Activated CD4-positive, alpha-beta T cell treated with anti-CD3 and anti-CD28 coated beads for 1 hour (primary cell): ENCODE results near the gene HCN2.

Source experiments
- DNase-seq: peaks from one replicate; pipeline ENCODE4 v3.0.0-alpha.2; 2020

The HCN2 gene

DNA sequence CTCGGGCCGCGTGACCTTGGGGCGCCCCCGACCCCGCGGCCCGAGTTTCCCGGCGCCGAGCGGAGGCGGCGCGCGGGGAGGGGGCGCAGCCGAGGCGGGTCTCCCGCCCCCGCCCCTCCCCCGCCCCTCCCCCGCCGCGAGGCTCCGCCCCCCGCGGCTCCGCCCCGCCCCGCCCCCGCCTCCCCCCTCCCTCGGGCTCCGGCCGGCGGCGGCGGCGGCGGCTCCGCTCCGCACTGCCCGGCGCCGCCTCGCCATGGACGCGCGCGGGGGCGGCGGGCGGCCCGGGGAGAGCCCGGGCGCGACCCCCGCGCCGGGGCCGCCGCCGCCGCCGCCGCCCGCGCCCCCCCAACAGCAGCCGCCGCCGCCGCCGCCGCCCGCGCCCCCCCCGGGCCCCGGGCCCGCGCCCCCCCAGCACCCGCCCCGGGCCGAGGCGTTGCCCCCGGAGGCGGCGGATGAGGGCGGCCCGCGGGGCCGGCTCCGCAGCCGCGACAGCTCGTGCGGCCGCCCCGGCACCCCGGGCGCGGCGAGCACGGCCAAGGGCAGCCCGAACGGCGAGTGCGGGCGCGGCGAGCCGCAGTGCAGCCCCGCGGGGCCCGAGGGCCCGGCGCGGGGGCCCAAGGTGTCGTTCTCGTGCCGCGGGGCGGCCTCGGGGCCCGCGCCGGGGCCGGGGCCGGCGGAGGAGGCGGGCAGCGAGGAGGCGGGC, at the start of gene HCN2:
Gene HCN2 (plus strand): TSS at position 189 of the 703 bp plus-strand sequence. CDS start 65 bp downstream, at position 254.
- DNase-seq = no peak

DNA sequence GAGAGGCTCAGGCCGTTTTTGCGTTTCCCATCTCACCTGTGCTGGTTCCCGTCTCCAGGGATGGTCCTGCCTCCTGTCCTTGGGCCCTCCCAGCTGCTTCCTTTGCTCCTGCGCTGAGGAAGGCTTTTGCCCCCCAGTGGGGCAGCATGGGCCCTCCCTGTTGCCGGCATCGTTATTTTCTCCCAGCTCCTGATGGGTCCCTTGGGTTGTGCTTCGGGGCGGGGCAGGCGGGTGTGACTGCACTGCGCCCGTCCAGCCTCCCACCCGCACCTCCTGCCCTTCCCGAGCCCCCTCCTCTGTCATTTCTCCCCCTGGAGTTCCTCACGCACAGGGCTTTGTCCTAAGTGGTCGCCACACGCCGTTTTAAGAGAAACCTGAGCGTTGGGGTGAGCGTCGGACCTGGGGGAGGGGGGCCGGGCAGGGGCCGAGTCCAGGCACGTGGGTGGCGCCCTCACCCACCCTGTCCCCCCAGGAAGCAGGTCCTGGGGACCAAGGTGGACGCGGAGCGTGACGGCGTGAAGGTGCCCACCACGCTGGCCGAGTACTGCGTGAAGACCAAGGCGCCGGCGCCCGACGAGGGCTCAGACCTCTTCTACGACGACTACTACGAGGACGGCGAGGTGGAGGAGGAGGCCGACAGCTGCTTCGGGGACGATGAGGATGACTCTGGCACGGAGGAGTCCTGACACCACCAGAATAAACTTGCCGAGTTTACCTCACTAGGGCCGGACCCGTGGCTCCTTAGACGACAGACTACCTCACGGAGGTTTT, 48.6 kb upstream of the HCN2 start:
- no peak for DNase-seq

DNA sequence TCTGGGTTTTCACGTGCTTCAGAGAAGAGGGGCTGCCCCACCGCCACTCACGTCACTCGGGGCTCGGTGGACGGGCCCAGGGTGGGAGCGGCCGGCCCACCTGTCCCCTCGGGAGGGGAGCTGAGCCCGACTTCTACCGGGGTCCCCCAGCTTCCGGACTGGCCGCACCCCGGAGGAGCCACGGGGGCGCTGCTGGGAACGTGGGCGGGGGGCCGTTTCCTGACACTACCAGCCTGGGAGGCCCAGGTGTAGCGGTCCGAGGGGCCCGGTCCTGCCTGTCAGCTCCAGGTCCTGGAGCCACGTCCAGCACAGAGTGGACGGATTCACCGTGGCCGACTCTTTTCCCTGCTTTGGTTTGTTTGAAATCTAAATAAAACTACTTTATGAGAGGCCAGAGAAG, 48.0 kb upstream of the HCN2 start:
- no peak for DNase-seq

DNA sequence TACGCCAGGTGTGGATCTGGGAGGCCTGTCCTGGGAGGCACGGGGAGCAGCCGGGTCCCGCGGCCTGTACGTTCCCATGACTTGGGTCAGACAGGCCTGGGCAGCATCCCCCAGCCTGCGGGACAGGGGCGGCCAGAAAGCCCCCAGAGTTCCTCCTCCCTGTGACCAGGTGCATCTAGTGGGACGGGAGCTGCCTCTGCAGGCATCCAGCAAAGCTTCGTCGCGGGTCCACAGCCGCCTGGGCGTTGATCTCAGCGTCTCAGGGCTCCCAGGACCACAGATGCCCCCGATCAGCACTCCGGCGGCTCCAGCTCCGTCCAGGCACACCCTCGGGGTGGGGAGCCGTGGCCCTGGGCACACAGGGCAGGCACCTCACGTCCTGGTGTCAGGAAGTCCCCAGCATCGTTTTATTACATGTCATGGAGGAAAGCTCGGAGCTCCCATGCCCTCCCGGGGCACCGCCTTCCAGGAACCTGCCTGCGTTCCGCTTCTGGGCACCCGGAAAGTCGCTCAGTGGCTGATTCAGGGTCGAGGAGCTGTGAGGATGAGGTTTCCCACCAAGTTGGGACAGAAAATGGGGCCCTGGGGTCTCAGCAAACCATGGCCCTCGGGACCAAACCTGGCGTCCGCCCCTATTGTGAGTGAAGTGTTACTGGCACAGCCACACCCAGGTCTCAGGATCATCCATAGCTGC, 47.4 kb upstream of the HCN2 start:
- no peak for DNase-seq

DNA sequence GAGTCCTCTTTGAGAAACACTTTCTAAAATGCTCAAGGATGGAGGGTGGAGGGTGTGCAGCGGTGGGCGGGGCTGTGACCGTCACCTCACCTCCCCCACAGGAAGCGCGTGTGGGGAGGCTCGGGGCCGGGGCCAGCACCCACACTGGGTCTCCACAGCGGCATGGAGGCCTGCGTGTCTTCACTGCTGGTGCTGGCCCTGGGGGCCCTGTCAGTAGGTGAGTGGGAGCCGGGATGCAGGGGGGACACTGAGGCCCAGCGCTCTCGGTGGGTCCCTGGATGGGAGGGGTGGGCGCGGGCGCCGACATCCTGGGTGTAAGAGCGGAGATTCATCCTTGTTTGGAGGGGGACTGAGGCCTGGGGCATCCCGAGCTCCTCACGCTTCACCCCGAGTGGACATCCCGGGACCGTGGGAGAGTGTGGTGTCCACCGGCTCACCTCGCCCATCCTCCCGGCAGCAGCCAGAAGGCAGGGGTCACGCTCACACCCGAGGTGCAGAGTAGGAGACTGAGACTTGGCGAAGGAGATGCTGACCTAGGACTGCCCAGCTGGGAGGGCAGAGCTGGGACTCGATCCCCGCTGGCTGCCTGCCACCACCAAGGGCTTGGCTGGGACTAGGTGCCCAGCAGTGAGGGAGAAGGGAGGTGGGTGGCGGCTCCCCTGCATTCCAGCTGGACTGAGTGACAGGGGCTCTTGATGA, 45.6 kb upstream of the HCN2 start, which contains the start of gene GZMM:
Gene GZMM (plus strand): TSS at position 144 of the 699 bp plus-strand sequence. CDS start 19 bp downstream, at position 163.
- DNase-seq = peak; percentile 64

DNA sequence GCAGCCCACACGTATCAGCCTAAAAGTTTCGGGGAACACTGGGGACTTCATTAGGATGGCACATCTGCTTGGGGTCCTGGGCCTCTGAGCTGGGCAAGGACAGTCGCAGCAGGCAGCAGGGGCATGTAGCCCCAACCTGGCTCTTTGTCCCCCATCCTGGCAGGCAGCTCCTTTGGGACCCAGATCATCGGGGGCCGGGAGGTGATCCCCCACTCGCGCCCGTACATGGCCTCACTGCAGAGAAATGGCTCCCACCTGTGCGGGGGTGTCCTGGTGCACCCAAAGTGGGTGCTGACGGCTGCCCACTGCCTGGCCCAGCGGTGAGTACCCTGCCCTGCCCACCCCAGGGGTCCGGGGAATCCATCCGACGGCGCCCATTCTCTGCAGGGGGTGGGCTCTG, 42.6 kb upstream of the HCN2 start:
- no peak for DNase-seq

DNA sequence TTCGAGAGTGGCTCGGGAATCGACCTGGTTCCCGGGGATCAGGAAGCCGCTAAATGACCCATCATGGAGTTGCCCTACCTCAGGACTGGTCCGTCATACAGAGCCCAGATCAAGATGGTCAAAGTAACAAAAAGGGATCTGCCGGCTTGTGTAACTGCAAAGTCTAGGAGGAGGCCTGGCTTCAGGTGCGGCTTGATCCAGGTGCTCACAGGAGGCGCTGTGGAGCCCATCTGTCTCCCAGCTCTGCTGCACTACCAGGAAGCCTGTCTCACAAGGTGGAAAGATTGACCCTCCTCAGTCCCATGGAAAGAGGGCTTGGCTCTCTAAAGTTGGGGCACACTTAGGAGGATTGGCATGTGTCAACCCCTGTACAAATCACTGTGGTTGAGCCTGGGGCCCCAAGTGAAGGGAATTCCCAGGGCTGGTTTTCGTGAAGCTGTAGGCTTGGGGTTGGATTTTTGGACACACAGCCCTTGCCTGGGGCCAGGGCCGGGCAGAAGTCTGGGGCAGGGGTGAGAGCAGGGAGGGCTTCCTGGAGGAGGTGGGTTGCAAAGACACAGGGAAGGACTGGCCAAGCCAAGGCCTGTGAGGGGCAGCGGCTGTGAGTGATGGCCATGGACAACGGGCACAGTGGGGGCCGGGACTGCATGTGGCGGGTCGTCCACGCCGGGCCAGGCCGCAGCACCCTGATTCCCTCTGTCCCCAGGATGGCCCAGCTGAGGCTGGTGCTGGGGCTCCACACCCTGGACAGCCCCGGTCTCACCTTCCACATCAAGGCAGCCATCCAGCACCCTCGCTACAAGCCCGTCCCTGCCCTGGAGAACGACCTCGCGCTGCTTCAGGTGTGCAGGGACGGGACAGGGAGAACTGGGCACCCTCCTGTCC, 41.6 kb upstream of the HCN2 start:
- no peak for DNase-seq

DNA sequence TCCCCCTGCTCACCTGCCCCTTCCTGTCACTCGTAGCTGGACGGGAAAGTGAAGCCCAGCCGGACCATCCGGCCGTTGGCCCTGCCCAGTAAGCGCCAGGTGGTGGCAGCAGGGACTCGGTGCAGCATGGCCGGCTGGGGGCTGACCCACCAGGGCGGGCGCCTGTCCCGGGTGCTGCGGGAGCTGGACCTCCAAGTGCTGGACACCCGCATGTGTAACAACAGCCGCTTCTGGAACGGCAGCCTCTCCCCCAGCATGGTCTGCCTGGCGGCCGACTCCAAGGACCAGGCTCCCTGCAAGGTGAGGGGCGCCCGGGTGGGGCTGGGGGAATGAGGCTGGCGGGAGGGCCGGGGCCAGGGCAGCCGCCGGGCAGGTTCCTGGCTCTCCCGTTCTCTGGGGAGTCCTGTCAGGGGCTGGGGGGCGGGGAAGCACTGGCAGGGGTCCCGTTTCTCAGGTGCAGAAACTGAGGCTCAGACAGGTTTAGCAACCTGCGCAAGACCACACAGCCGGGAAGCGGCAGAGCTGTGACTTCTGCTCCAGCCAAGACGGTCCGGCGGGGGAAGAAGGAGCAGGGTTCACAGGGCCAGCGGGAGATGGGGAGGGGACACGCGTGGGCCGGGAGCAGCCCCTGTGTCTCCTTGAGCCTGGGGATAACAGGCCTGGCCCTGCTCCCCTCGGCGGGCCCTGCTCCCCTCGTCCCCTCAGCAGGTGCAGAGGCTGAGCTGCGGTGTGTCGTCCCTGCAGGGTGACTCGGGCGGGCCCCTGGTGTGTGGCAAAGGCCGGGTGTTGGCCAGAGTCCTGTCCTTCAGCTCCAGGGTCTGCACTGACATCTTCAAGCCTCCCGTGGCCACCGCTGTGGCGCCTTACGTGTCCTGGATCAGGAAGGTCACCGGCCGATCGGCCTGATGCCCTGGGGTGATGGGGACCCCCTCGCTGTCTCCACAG, 40.5 kb upstream of the HCN2 start:
- DNase-seq = no peak

DNA sequence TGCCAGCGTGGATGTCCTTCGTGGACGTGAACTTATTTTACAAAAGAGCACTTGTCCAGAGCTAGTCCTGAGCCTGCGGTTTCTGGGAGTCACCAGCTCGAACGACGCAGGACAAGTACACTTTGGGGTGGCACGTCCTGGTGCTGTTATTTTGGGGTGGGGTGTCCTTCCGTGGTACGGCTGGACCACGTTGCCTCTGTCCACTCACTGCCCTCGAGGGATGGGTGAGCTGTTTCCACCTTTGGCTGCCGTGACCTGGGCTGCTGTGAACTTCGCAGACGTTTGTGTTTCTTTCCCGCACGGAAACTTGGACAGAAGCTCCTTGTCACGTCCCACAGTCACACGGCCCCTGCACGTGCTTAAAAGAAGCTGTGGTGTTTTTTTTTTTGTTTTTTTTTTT, 34.9 kb upstream of the HCN2 start:
- no peak for DNase-seq

DNA sequence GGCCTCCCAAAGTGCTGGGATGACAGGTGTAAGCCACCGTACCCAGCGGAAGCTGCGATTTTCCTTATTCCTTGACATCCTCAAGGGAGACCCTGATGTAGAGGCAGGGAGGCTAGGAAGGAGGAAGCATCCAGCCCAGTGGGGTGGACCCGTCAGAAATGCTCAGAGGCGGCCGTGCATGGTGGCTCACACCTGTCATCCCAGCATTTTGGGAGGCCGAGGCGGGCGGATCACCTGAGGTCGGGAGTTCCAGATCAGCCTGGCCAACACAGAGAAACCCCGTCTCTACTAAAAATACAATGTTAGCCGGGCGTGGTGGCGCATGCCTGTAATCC, 34.2 kb upstream of the HCN2 start:
- DNase-seq = no peak

DNA sequence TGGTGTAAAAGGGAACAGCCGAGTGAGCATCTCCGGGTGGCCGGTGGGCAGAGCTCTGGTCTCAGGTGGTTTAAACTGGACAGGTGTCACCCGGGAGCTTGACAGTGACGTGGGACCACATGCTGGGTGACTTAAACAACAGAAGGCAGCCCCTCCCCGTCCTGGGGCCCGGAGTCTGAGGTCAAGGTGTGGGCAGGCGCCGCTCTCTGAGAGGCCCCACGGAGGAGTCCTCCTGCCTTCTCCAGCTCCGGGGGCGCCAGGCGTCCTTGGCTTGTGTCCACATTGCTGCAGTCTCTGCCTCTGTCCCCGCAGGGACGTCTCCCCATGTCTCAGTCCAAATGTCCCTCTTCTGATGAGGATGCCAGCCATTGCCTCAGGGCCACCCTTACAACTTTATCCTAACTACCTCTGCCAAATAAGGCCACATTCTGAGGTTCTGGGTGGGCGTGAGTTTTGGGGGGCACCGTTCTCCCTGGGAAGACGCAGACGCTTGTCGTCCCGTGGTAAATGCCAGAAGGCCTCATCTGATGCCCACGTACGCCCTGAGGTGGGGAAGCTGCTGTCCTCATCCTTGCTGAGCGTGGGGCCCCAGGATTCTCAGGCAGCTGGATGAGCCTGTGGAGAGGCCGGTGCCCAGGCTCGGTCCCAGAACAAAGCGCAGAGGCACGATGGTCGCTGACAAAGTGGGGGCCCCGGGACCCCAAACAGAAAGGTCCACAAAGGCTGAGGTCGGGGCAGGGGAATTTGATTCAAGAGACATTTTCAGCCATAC, 32.9 kb upstream of the HCN2 start:
- DNase-seq = no peak

DNA sequence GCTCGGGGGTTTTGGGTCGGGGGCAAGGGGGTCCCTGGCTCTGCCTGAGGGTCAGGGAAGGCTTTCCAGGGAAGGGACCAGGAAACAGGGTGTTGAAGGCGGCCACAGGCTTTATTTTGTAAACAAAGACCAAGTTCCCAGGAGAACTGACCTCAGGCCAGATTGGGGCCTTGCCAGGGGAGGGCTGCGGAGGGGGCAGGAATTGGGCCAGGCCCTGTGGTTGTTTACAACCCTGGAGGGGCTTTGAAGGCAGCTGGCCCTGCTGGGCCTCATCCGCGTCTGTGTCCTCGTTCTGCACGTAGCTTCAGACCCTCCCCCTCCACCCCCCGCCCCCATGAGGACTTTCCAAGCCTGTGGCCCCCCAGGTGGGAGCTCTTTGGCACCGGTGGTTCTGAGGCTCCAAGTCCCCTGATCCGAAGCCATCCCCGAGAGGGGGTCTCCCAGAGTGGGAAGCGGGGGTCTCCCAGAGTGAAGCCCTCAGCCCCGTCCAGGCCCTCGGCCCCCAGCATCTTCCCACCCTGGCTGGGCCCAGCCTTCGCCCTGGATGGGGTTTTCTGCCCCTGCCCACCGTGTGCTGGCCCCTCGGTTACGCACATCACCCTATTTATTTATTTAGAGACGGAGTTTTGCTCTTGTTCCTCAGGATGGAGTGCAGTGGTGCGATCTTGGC, 30.8 kb upstream of the HCN2 start:
- DNase-seq = no peak

DNA sequence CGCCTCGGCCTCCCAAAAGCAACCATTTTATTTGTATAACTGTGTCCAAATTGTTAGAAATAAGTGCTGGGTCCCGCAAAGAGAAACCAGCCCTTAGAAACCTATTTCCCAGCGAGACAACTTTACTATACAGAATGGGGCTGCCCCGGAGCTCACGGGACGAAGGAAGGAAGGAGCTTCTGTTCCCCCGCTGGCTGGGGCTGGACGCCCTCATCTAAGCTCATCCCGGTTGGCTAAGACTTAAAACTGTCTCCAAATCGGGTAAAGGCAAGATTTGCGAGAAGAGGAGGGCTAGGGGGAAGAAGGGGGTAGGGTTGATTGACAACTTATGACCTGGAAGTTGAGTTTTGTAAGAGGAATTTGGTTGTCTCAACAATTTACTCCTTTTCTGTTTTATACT, 29.6 kb upstream of the HCN2 start:
- no peak for DNase-seq

DNA sequence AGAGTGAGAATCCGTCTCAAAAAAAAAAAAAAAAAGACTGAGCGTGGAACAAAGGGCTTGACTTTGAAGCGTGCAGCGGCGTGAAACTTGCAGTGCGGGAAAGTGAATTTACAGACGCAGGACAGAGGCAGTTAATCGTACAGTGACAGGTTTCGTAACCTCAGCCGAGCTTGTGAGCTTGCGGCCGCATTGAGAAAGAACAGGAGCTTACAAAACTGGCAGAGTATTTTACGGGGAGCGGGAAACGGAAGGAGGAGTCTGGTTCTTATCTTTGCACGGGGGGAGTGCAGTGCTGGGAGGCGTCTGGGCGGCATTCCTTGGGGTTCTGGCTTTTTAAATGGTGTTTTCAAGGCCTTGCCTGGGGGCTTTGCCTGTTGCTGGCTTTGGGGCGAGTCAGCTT, 23.3 kb upstream of the HCN2 start:
- no peak for DNase-seq

DNA sequence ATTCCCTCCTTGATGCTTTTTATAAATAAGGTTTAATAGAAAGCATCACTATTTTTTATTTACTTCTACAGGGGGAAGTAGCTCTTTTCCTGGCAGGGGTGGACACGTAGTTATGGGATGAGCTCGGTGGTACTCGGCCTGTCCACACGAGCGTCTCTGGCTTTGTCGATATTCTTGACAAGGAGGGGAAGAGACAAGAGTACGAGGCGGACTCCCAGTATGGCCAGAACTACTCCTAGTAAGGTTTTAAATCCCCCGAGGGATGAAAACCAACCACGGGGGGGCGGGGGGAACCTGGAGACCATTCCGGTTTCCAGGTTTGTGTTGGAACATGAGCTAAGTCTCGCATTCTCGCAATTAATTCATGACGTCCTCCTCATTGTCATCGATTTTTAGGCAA, 22.8 kb upstream of the HCN2 start:
- no peak for DNase-seq

DNA sequence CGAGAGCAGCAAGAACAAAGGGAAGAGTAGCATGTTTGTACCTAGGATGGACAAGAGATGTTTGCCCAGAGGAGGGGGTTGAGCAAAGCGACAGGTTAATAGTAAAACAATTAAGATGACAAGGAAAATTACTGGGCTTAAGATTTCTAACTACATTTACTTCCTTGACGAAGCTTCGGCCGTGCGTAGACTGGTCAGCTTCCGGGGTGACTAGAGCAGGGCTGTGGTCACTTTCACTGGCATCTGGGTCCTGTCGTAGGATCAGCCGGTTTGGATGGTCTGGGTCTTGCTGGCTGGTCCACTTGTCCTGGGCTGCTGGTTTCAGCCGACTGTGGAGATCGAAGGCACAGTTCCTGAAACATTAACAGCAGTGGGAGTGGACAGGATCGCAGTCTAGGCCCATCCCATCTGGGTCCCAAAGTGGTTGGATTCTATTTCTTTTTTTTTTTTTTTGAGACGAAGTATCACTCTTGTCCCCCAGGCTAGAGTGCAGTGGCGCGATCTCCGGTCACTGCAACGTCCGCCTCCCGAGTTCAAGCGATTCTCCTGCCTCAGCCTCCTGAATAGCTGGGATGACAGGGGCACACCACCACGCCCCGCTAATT, 22.3 kb upstream of the HCN2 start:
- DNase-seq = no peak

DNA sequence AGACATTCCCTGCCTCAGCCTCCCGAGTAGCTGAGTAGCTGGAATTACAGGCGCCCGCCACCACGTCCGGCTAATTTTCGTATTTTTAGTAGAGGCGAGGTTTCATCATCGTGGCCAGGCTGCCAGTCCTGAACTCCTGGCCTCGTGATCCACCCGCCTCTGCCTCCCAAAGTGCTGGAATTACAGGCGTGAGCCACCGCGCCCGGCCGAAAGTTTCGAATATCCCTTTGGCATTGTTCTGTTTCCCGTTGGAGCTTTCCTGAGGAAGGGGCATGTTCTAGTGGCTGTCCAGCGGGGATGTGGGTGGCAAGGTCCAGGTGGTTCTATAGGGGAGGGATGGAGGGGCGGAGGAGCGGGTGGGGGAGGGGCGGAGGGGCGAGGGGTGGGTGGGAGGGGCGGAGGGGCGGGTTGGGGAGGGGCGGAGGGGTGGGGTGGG, 19.4 kb upstream of the HCN2 start:
- no peak for DNase-seq

DNA sequence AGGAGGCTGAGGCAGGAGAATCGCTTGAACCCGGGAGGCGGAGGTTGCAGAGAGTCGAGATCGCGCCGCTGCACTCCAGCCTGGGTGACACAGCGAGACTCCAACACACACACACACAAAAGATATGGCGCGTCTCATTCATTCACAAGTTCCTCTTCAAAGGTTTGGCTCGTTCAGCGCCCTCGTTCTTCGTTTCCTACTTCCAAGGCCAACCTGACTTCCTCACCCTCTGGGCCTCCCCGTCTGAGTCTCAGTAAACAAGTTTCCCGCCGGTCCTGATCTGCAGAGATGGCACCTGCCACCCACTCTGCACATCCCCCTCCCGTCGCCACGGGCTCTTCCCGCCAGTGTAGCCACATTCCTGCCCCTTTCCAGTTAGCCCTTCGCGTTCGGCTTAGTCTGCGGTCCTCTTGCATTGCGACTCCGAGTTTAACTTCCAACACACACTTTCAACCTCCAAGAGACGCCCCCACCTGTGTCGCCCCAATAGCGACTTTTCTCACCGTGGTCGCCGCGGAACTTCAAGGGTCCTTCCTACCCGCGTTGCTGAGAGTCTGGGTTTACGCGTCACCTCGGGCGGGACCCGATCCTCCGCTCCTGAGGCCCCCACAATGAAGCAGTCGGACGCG, 18.6 kb upstream of the HCN2 start:
- DNase-seq = no peak

DNA sequence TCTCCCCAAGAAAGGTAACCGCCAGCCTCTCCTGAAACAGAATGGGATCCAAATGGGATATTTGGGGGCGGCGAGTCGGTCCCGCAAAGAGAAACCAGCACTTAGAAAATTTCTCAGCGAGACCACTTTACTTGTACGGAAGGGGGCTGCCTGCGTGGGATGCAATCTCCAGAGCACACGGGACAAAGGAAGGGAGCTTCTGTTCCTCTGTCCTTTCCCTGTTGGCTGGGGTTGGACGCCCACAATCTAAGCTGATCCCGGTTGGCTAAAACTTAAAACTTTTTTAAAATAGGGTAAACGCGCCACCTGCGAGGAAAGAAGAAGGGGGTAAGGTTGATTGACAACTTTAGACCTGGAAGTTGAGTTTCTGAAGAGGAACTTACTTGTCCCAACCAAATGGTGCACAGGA, 18.1 kb upstream of the HCN2 start:
- no peak for DNase-seq
